ENCODE measurements around the gene NXT1.

DNA sequence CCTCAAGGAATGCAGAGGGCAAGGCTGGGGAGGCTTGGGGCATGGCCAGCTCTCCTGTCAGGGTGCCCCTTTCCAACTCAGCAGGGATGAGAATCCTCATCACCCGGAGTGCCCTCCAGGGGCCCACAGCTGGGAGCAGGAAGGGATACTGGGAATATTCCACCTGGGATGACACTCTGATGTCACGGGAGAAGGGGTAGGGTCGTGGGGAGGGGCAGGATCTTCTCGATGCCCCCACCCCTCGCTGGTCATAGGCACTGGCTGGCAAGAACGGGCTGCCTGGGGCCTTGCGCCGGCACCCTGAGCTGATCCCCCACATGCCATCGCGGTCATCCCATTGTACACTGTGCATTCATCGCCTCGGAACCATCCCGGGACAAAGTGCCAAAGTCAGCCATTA lies 10.6 kb upstream of the NXT1 start:
- TF ChIP-seq POLR2A (IDR thresholded peaks at IDR 0.05; ENCODE audit: low read depth, low read length) (no peak), POLR2AphosphoS5 (IDR thresholded peaks at IDR 0.05; ENCODE audit: low read depth, low read length) (no peak), TAF1 (IDR thresholded peaks at IDR 0.05; ENCODE audit: low read depth, low read length) (no peak), SPI1 (IDR thresholded peaks at IDR 0.05; ENCODE audit: low read depth, low read length) (no peak)

Measured in GM12891 (cell line).